Mesenchymal stem cell (in vitro differentiated cells and primary cell): ENCODE measurements around the gene RAB26.

ENCODE experiments used
- DNase-seq: peaks from one replicate; pipeline ENCODE4 v3.0.0-alpha.2; 2013
- H2AFZ ChIP-seq: one replicate; pipeline ENCODE4 v1.6.1; 2013; ENCODE audit warnings: low read depth, mild to moderate bottlenecking, control low read depth, inconsistent platforms, low read length, moderate library complexity
- H2AK5ac ChIP-seq: 2 replicates; pipeline ENCODE4 v1.6.1; 2013; ENCODE audit warnings: low read length, moderate library complexity, mild to moderate bottlenecking, inconsistent platforms; ENCODE audit not compliant: severe bottlenecking
- H2BK120ac ChIP-seq: one replicate; pipeline ENCODE4 v1.6.1; 2013; ENCODE audit warnings: low read depth, mild to moderate bottlenecking, inconsistent platforms, low read length, moderate library complexity
- H2BK12ac ChIP-seq, 2 experiments: one replicate each; pipeline ENCODE4 v1.6.1; 2013; ENCODE audit warnings: inconsistent platforms in 2 of 2, low read length in 2 of 2, mild to moderate bottlenecking in 2 of 2, moderate library complexity in 2 of 2, control low read depth in 1 of 2
- H2BK15ac ChIP-seq: one replicate; pipeline ENCODE4 v1.6.1; 2013; ENCODE audit warnings: mild to moderate bottlenecking, low read depth, inconsistent platforms; ENCODE audit not compliant: poor library complexity, severe bottlenecking
- H2BK5ac ChIP-seq: 2 replicates; pipeline ENCODE4 v1.6.1; 2013; ENCODE audit warnings: low read depth, mild to moderate bottlenecking, low read length, control low read depth, inconsistent platforms; ENCODE audit not compliant: poor library complexity, severe bottlenecking
- H3K14ac ChIP-seq, 2 experiments: one replicate each; pipeline ENCODE4 v1.6.1; 2013; ENCODE audit warnings: inconsistent platforms in 2 of 2, low read length in 2 of 2, control low read depth in 1 of 2, mild to moderate bottlenecking in 1 of 2, moderate library complexity in 1 of 2
- H3K18ac ChIP-seq, 2 experiments: one replicate each; pipeline ENCODE4 v1.6.1; 2013; ENCODE audit warnings: inconsistent platforms in 2 of 2, low read length in 2 of 2, control low read depth in 1 of 2, low read depth in 1 of 2, mild to moderate bottlenecking in 1 of 2
- H3K23ac ChIP-seq, 2 experiments: one replicate each; pipeline ENCODE4 v1.6.1; 2013; ENCODE audit warnings: inconsistent platforms in 2 of 2, low read length in 2 of 2, mild to moderate bottlenecking in 2 of 2, moderate library complexity in 2 of 2, control low read depth in 1 of 2
- H3K27ac ChIP-seq: 2 replicates; pipeline ENCODE4 v1.5.1; 2013; ENCODE audit warnings: mild to moderate bottlenecking, moderate library complexity, low read length, control low read depth, inconsistent platforms; ENCODE audit not compliant: poor library complexity, severe bottlenecking
- H3K27me3 ChIP-seq, 2 experiments: 2 replicates each; pipeline versions ENCODE4 v1.6.1 to v1.7.0; 2013; ENCODE audit warnings: low read length in 2 of 2, mild to moderate bottlenecking in 2 of 2, moderate library complexity in 2 of 2, control low read depth in 1 of 2, inconsistent platforms in 1 of 2; ENCODE audit not compliant: control insufficient read depth in 1 of 2, insufficient read depth in 1 of 2
- H3K36me3 ChIP-seq, 2 experiments: 2 replicates each; pipeline versions ENCODE4 v1.6.1 to v1.7.0; 2013; ENCODE audit warnings: low read length in 2 of 2, control low read depth in 1 of 2, inconsistent platforms in 1 of 2, low read depth in 1 of 2, mild to moderate bottlenecking in 1 of 2; ENCODE audit not compliant: insufficient read depth in 2 of 2, control insufficient read depth in 1 of 2
- H3K4ac ChIP-seq, 2 experiments: one replicate each; pipeline ENCODE4 v1.6.1; 2013; ENCODE audit warnings: inconsistent platforms in 2 of 2, low read length in 2 of 2, mild to moderate bottlenecking in 2 of 2, moderate library complexity in 2 of 2, control low read depth in 1 of 2, low read depth in 1 of 2
- H3K4me1 ChIP-seq: 2 replicates; pipeline ENCODE4 v1.6.1; 2013; ENCODE audit warnings: low read depth, low read length, control low read depth; ENCODE audit not compliant: control insufficient read depth, insufficient read depth
- H3K4me2 ChIP-seq: 2 replicates; pipeline ENCODE4 v1.6.1; 2013; ENCODE audit warnings: low read length, mild to moderate bottlenecking, inconsistent platforms; ENCODE audit not compliant: poor library complexity, severe bottlenecking
- H3K4me3 ChIP-seq, 2 experiments: 2 replicates each; pipeline versions ENCODE4 v1.5.1 to v1.7.0; 2013; ENCODE audit warnings: low read length in 2 of 2, mild to moderate bottlenecking in 2 of 2, control low read depth in 1 of 2, low read depth in 1 of 2; ENCODE audit not compliant: insufficient read depth in 1 of 2
- H3K79me1 ChIP-seq: replicated peaks from 2 replicates; pipeline ENCODE4 v1.6.1; 2013; ENCODE audit warnings: mild to moderate bottlenecking, control low read depth, low read length, inconsistent platforms; ENCODE audit not compliant: poor library complexity, severe bottlenecking
- H3K9ac ChIP-seq: 2 replicates; pipeline ENCODE4 v1.7.0; 2013; ENCODE audit warnings: mild to moderate bottlenecking, low read length, moderate library complexity
- H3K9me3 ChIP-seq: 2 replicates; pipeline ENCODE4 v1.7.0; 2013; ENCODE audit warnings: mild to moderate bottlenecking, low read length; ENCODE audit not compliant: control insufficient read depth
- H4K8ac ChIP-seq: one replicate; pipeline ENCODE4 v1.6.1; 2013; ENCODE audit warnings: inconsistent platforms, mild to moderate bottlenecking, low read length, moderate library complexity
- H4K91ac ChIP-seq: one replicate; pipeline ENCODE4 v1.6.1; 2013; ENCODE audit warnings: mild to moderate bottlenecking, low read length, inconsistent platforms
- WGBS: methylation state at CpG from one replicate; pipeline ENCODE4 v1.1.7; 2013; ENCODE audit warnings: mixed read lengths; 5-methylcytosine and 5-hydroxymethylcytosine counted together

RAB26 gene

DNA sequence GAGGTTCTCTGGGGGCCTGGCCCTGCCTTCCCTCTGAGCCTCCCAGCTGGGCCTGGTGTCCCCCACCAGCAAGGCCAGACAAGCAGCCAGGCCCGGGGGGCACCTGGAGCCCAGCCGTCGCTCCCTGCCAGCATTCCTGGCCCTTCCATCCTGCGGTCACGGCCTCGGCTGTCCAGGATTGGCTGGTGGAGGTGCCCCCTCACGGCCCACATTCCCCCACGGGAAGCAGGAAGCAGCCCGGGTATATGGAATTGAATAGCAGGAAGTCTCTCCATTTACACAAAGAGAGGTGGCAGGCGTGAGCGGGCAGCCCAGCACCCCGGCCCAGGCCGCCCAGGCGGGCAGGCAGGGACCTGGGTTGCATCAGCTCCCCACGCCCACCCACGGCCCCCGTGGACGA lies 21.7 kb downstream of the RAB26 start:
- peaks cover 69 to 100% of the 10 kb centered on the region in 2 experiments for H3K36me3 ChIP-seq
- peaks cover 9% of the 10 kb centered on the region for H3K4me1 ChIP-seq
- H3K14ac ChIP-seq = no peak overlapping the region
- peak overlapping the region in 1 of 2 experiments; percentile 35 for H3K4me3 ChIP-seq
- no peak overlapping the region for H3K23ac ChIP-seq
- no peak overlapping the region for H2BK120ac ChIP-seq
- no peak for DNase-seq
- H3K27ac ChIP-seq = no peak overlapping the region
- H2BK15ac ChIP-seq = no peak overlapping the region
- H3K9me3 ChIP-seq = no peaks in the 10 kb centered on the region
- H2AFZ ChIP-seq = no peak overlapping the region
- no peak overlapping the region for H3K4ac ChIP-seq
- WGBS = 94% methylated on average over 18 of the region's 18 CpGs
- no peak overlapping the region for H3K4me2 ChIP-seq
- H3K79me1 ChIP-seq = peaks cover 60% of the 10 kb centered on the region
- H3K18ac ChIP-seq = no peak overlapping the region
- H2AK5ac ChIP-seq = no peak overlapping the region
- no peak overlapping the region for H3K9ac ChIP-seq
- H4K8ac ChIP-seq = no peak overlapping the region
- no peak overlapping the region for H2BK12ac ChIP-seq
- H3K27me3 ChIP-seq = no peaks in the 10 kb centered on the region
- no peak overlapping the region for H4K91ac ChIP-seq
- H2BK5ac ChIP-seq = no peak overlapping the region

DNA sequence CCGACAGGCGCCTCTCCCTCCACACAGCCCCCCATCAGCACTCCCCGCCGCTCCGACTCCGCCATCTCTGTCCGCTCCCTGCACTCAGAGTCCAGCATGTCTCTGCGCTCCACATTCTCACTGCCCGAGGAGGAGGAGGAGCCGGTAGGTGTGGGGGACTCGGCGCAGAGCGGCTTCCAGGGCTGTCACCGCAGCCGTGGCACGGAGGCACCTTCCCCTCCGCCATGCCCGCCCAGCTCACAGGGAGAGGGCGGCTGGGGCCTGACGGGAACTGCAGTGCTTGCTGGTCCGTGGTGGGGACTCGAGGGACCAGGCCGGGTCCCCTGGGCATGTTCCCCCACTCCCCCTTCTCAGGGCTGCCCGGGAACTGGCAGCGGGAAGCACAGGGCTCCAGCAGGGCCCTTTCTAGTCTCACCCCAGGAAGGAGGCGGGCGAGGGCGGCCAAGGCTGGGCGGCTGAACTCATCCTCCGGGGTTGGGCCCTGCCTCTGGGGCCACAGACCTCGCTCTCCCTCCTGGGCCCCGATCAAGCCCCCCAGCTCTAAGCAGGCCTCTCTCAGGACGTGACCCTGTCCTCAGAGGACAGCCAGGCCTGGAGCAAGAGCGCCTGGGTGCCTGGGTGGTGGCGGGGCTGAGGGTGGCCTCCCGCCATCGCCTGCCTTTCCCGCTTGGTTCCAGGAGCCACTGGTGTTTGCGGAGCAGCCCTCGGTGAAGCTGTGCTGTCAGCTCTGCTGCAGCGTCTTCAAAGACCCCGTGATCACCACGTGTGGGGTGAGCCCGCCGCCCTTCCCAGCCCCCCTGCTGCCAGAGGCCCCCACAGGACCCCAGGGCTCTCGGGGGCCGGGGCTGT lies 22.4 kb downstream of the RAB26 start:
- Histone ChIP-seq H3K23ac (no peak overlapping the region), H4K8ac (no peak overlapping the region), H2AK5ac (no peak overlapping the region), H3K4ac (no peak overlapping the region), H3K18ac (no peak overlapping the region), H3K4me3 (no peak overlapping the region), H2BK120ac (no peak overlapping the region), H3K27ac (no peak overlapping the region), H3K9me3 (no peaks in the 10 kb centered on the region), H2AFZ (no peak overlapping the region), H3K4me1 (peaks cover 9% of the 10 kb centered on the region), H2BK15ac (no peak overlapping the region), H2BK5ac (no peak overlapping the region), H4K91ac (no peak overlapping the region), H3K14ac (no peak overlapping the region), H2BK12ac (no peak overlapping the region), H3K9ac (no peak overlapping the region), H3K27me3 (no peaks in the 10 kb centered on the region), H3K36me3 (peaks cover 74 to 100% of the 10 kb centered on the region in 2 experiments), H3K4me2 (no peak overlapping the region), H3K79me1 (peaks cover 59% of the 10 kb centered on the region)
- DNase-seq = no peak
- 97% methylated on average over 44 of the region's 47 CpGs for WGBS

- Histone ChIP-seq H4K8ac (no peak overlapping the region), H3K9ac (no peak overlapping the region), H3K27me3 (no peaks in the 10 kb centered on the region), H2BK12ac (no peak overlapping the region), H3K4ac (no peak overlapping the region), H2AFZ (no peak overlapping the region), H3K9me3 (no peaks in the 10 kb centered on the region), H2BK5ac (no peak overlapping the region), H3K18ac (no peak overlapping the region), H3K36me3 (peaks cover 72 to 100% of the 10 kb centered on the region in 2 experiments), H3K23ac (no peak overlapping the region), H4K91ac (no peak overlapping the region), H3K4me3 (no peak overlapping the region), H3K79me1 (peaks cover 54% of the 10 kb centered on the region), H2BK15ac (no peak overlapping the region), H3K27ac (no peak overlapping the region), H2AK5ac (no peak overlapping the region), H3K4me1 (peaks cover 9% of the 10 kb centered on the region), H3K4me2 (no peak overlapping the region), H3K14ac (no peak overlapping the region), H2BK120ac (no peak overlapping the region)
- DNase-seq = no peak
- 98% methylated on average over 28 of the region's 28 CpGs for WGBS
Observed at GRCh38 chr16:2171601-2172178, 23.3 kb downstream of the RAB26 start.

GRCh38 chr16:2172688-2173335 lies 24.4 kb downstream of the RAB26 start:
- Histone ChIP-seq H4K8ac (no peak overlapping the region), H3K4me2 (no peak overlapping the region), H3K36me3 (peaks cover 74 to 100% of the 10 kb centered on the region in 2 experiments), H3K4me1 (peaks cover 9% of the 10 kb centered on the region), H3K9me3 (no peaks in the 10 kb centered on the region), H3K23ac (no peak overlapping the region), H3K4ac (no peak overlapping the region), H3K18ac (no peak overlapping the region), H3K9ac (no peak overlapping the region), H2AFZ (no peak overlapping the region), H3K79me1 (peaks cover 44% of the 10 kb centered on the region), H2BK12ac (no peak overlapping the region), H4K91ac (no peak overlapping the region), H2BK120ac (no peak overlapping the region), H3K14ac (no peak overlapping the region), H2BK5ac (no peak overlapping the region), H3K4me3 (no peak overlapping the region), H3K27ac (no peak overlapping the region), H3K27me3 (no peaks in the 10 kb centered on the region), H2AK5ac (no peak overlapping the region), H2BK15ac (no peak overlapping the region)
- no peak for DNase-seq
- WGBS = 98% methylated on average over 29 of the region's 29 CpGs
